ENCODE data around the gene GTF3C1.
A peak's percentile ranks its signal among the peaks of the same experiment; 100 is the strongest.
"Not testable (repeated sequence)": the region's sequence is repeated elsewhere in the genome, so short reads cannot be mapped to it uniquely, and the experiment has no call there.

Gene GTF3C1

DNA sequence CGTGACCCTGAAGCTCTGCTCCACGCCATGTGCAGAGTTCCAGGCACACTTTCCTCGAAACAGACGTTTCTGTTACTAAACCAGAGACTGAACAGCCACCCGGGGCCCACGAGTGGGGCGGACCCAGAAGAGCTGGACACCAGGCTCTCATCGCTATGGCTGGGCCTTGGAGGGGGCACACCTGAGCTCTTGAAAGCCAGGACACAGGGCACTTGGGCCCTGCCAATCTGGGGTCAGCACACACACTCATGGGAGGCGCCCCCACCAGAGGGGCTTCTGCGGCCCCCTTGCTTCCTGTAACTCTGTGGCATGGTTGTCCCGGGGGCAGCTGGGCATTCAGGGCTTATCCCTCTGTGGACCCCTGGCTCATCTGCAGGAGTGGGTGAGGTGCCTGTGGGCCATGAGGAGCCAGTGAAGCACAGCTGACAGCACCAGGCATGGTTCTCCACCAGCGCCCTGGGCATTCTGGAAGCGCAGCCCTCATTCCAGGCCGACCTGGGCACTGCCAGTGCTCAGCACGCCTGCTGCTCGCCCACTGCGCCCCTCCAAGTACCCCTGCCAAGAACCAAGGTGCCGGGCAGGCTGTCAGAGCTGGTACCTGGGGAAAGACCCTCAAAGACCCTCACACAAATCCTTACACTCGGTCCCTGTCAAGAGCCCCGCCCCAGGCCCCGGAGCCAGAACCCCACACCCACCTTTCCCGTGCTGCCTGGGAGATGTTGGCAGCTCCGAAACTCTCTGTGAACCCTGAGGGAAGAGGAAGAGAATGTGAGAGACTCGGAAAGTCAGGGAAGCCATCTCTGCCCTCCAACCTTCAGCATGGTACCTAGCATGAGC, 86.6 kb downstream of the GTF3C1 start:
- DNase-seq: no peak

DNA sequence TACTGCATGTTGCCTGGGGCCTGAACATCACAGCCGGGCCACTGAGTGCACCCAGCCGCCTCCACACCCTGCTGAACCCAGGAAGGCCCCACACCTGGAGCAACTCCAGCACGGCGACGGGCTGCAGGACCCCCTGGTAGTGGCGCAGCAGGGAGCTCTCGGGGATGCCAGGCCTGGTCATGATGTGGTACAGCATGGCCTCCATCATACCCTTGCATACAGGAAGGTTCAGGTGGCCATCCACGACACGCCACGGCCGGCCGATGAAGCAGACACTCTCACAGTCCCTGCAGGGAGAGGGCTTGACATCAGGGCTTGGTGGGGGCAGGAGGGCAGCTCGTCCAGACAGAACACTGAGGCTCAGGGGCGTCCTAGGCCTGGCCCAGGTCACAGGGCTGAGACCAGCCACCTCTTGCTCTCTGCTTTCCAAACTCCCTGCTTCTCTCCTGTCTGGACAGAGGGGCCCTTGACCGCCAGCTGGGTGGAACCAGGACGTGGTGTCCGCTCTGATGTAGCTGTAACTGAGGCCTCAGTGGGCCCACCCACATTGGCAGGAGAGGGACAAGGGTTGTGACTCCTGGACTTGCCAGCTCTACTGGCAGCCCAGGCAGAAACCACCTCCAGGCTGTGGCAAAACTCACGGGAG, 87.4 kb downstream of the GTF3C1 start:
- no peak for DNase-seq

DNA sequence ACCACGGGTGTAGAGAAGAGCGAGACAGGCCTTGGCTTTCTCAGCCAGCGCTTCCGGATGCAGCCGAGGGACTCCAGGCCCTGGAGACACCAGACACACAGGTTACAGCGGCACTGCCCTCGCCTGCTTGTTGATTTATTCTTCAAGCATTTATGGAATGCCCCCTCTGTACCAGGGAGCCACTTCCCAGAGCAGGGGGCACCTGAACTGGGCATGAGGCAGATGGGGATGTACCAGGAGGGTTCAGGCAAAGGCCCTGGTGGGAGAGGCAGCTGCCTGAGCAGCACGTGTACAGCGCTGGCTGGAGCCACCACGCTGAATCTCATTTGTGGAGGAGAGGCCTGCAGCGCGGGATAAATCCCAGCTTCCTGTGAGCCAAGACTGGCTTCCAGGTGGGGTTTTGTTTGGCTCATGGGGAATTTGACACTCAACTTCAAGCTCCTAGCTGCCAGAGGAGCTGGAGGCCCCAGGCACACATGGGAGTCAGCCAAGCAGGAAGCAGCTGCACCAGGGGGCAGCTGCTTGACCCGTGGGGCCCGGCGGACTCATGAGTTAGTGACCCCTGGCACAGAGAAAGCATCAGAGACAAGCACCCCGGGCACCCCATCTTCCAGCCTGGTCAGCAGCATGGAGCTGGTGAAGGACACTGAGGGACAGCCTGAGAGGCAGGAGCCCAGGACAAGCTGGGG, 88.1 kb downstream of the GTF3C1 start:
- no peak for DNase-seq

DNA sequence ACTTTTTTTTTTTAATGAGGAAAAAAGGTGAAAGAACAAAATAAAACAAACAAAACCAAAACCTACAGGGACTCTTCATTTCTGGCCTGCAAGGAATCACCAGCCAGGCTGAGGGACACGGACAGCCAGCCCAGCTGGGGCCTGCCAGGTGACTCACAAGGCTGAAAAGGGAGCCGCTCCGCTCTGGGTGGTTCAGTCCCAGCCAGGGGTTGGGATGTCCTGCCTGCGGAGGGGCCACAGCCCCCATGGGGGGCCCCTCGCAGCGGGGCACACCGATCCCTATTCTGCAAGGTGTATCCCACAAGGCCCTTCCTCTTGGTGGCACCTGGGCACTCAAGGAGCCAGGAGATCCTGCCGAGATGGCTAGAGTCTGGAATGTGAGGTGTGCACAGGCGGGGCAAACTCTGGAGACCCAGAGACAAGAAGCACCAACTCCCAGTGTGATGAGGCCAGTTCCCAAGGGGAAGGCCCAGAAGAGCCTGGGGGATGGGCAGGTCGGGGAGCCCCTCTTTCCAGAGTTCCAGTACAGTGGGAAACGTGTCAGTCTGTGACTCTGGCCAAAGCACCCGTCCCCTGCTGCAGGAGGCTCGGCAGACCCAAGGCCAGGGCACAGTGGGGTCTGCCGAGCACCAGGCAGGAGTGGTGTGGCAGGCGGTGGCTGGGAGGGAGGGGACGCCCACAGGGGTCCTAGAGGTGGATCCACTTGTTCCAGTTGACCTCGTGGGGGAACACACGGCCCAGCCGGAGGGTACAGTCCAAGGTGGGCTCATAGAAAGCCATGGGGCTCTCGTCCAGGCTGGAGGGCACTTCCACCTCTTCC, 88.8 kb downstream of the GTF3C1 start:
- DNase-seq: no peak

DNA sequence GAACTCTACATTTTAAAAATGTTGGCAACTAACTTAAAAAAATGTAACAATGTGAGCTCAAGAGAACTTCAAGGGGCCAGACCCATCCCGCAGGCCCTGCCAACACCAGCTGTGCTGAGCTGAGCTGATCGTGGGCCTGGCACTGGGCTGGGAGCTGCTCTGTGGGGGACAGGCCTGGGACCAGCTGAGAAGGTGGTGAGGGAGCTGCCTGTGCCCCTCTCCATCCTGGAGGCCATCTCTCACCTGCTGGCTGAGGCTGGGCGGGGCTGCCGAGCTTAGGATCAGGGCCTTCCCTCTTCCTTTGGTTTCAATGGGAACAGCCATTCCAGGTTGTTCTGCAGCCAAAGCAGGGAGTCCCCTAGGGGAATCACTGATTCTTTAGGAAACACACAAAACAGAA, 89.5 kb downstream of the GTF3C1 start:
- no peak for DNase-seq

DNA sequence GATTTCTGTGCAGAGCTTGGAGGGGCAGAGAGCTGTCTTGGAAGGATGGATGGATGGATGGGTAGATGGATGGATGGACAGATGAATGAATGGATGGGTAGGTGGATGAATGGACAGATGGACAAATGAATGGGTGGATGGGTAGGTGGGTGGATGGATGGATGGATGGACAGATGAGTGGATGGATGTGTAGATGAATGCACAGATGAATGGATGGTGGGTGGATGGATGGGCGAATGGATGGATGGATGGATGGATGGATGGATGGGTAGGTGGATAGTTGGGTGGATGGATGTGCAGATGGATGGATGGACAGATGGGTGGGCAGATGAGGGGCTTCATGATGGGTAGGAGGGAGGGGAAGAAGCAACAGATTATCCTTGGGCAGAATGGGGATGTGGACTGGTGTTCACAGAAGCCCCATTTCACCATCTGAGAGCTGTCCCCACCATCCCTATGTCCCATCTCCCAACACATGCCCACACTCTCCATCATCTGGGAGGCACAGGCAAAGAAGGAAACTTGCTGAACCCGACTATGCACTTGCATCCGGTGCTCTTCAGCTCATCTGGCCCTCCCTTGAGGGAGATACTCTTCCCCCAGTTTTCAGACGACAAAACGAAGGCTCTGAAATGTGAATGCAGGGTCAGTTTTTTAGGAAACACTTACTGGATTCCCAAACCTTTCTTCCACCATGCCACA, 90.6 kb downstream of the GTF3C1 start:
- DNase-seq: no peak

DNA sequence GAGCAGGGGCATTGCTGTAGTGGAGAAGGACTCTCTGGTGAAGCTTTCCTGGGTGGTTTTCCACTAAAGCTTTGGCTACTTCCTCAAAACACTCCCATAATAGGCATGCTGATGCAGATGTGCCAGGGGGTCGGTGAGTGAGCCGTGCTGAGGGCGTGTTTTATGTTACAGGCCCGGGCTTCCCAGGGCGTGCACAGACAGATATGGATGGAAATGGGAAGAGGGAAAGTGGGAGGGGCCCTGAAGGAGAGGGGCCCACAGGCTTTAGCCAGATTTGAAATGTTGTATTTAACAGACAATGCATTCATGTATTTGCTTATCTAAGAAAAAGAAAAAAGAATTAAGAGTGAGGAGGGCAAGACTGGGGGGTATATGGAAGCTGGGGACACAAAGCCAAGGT, 91.5 kb downstream of the GTF3C1 start:
- peak in 3 of 4 experiments; percentile 20 to 39 (median 31) for DNase-seq

DNA sequence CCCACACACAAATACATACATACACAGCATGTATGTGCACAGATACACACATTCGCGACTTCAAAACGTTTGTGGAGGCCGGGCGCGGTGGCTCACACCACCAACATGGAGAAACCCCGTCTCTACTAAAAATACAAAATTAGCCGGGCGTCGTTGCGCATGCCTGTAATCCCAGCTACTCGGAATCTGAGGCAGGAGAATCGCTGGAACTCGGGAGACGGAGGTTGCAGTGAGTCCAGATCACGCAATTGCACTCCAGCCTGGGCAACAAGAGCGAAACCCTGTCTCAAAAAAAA, 92.2 kb downstream of the GTF3C1 start:
- not testable (repeated sequence) for DNase-seq

DNA sequence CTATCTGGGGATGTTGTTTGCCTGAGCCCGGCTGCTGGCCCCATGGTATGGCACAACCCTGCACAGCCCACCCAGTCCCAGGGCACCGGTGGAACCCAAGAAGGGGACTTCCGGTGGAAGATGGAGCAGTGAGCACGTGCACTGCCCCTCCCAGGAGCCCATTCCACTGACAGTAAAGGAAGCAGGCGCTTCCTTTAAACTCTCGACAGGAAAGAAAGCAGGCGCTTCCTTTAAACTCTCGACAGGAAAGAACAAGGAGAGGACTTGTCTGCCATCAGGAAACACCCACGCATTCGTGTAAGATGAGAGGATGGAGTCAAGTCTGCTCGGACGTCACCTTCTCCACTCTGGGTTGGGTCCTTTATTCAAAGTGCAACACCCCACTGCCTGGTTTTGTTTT, 94.0 kb downstream of the GTF3C1 start:
- DNase-seq: peak in 2 of 4 experiments; percentile 43

DNA sequence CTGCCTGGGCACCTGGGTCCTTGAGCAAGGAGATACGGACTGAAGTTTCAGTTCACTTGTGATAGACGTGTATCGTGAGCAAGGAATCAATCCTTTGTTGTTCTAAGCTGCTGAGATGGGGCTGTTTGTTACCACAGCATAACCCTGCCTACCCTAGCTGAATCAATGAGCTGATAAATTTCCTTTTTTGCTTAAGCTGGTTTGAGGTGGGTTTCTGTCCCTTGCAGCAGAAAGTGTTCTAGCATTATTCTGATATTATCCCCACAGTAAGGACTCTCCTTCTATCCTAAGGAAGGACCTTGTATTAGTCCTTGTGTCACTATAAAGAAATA, 96.3 kb downstream of the GTF3C1 start:
- DNase-seq: no peak

DNA sequence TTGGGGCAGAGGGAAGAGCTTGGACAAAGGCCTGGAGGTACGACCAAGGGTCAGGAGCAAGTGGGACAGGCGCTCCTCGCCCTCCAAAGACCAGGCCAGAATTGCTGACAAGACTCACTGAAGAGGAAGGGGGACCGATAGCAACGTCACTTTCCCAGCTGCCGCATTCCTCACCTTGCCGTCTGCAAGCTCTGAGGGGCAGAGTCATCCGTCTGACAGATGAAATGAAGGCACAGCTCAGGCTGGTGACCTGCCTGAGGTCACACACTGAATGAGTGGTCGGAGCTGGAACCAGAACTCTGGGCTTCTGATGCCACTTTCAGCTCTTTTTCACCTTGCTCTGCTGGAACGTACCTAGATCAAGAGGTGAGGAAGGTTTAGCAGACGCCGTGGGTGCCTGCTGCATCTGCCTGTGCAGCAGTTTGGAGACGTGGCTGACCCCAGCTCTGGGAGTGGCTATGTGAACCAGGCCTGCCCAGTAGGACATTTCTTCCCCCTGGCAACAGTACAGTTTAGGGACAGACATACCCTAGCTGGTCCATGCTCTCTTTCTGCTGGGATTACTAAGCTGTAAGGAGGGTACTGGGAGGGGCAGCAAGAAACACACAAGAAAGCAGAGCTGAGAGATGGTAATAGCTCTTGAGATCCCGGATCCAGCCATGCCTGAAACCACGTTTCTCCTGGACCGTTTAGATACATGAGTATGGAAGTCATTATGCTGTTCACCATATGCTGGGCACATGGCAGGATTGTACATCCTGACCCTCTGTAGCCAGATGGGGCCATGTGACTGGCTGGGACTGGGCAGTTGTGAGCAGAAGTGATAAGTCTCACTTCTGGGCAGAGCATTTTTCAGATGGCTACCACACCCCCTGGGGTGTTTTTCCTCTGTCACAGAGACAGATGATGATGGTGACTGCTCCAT, 96.9 kb downstream of the GTF3C1 start:
- no peak for DNase-seq

DNA sequence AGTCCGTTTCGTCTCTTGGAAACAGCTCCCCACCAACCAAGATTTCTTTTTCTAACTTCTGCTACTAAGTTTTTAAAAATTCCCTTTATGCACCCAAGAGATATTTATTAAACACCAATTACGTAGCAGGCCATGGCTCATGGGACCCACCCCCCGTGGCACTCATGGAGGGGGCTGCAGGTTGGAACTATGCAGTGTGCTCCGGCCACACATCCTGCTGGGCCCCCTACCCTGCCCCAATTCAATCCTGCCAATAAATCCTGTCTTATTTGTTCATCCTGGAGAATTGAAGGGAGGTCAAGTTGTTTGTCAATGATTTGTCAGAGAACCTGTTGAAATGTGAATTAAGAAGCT, 99.5 kb downstream of the GTF3C1 start:
- no peak for DNase-seq

DNA sequence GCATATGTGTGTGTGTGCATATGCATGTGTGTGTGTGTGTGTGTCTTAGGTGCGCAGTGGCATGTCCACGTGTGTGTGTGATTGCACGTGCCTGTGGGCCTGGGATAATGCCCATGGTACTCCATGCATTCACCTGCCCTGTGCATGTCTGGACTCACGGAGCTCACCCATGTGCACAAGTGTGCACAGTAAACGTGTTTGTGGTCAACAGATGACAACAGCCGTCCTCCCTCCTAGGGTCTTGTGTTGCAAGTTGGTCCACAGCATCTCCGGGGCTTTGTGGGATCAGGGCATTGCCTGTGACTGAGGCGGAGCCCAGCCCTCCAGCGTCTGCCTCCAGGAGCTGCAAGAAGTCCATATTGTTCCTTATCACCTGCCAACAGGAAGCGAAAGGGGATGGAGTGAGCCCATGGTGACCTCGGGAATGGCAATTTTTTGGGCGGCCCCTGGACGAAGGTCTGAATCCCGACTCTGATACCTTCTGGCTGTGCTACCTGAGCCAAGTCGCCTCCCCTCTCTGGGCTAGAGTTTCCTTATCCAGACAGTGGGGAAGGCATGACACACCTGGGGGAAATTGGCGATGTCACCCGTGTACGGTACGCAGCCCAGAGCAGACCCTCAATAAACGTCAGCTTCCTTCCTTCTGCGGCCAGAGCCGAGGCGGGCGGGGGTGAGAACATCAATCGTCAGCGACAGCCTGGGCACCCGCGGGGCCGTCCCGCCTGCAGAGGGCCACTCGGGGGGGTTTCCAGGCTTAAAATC, 100.1 kb downstream of the GTF3C1 start:
- DNase-seq: peak in 3 of 4 experiments; percentile 36 to 60 (median 44)

DNA sequence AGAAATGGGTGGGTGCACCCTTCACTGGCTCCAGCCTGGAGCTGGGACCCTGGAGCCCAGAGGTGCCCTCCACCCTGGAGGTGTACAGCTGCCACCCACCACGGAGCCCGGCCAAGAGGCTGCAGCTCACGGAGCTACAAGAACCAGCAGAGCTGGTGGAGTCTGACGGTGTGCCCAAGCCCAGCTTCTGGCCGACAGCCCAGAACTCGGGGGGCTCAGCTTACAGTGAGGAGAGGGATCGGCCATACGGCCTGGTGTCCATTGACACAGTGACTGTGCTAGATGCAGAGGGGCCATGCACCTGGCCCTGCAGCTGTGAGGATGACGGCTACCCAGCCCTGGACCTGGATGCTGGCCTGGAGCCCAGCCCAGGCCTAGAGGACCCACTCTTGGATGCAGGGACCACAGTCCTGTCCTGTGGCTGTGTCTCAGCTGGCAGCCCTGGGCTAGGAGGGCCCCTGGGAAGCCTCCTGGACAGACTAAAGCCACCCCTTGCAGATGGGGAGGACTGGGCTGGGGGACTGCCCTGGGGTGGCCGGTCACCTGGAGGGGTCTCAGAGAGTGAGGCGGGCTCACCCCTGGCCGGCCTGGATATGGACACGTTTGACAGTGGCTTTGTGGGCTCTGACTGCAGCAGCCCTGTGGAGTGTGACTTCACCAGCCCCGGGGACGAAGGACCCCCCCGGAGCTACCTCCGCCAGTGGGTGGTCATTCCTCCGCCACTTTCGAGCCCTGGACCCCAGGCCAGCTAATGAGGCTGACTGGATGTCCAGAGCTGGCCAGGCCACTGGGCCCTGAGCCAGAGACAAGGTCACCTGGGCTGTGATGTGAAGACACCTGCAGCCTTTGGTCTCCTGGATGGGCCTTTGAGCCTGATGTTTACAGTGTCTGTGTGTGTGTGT, 100.9 kb downstream of the GTF3C1 start:
- DNase-seq: no peak

DNA sequence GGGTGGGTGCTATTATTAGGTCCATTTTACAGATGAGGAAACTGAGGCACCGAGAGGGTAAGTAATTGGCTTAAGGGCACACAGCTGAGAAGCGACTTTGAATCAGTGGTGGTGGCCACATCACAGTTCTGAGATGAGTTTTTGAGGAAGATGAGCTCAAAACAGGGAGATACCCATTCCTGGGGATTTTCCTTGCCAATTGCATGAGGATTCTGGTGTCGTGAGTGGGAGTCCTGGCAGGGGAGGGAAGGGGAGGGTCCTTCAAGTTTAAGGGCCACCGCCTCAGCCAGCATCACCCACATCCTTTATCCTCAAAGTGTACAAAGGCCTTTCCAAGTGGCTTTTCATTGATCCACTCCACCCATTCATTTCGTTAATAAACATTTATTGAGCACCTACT, 102.4 kb downstream of the GTF3C1 start:
- no peak for DNase-seq

DNA sequence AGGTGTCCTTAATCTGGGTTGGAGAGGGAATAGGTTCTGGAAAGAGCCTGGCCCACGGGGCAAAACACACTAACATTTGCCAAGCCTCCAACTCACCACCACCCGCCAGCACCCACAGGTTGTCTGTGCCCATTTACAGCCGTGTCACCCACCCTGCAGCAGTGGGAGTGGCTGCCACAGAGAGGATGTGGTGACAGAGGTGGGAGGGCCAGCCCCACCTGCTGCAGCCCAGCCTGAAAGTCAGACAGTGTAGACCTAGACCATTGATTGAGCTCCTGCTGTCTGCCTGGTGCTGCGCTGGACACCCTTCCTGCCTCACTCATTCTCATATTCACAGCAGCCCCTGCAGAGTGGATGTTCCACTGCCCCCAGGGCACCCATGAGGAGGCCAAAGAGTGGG, 103.0 kb downstream of the GTF3C1 start:
- DNase-seq: no peak

DNA sequence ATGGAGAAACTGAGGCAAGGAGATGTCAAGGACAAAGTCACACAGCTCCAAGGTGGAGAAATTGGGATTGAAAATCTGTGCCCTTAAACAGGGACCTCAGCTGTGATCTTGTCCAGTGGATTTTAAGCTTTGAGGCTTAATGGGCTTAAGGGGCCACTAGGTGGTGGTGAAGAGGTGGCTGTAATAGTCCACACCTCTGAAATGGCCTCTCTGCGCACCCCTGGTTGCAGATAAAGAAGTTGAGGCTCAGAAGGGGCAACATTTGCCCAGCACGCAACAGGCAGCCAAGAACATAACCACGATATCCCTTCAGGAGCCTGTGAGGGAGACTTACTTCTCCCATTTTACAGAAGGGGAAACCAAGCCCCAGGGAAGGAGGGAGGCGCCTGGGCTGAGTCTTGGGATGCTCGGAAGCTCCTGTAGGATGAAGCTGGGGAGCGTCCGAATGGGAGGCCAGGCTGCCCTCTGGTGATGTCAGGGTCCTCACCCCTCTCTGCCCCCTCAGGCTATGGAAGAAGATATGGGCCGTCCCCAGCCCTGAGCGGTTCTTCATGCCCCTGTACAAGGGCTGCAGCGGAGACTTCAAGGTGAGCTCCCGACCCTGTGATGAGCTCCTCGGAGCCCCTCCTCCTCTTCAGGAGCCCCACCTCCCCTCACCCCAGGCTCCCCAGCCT, 104.1 kb downstream of the GTF3C1 start:
- no peak for DNase-seq

DNA sequence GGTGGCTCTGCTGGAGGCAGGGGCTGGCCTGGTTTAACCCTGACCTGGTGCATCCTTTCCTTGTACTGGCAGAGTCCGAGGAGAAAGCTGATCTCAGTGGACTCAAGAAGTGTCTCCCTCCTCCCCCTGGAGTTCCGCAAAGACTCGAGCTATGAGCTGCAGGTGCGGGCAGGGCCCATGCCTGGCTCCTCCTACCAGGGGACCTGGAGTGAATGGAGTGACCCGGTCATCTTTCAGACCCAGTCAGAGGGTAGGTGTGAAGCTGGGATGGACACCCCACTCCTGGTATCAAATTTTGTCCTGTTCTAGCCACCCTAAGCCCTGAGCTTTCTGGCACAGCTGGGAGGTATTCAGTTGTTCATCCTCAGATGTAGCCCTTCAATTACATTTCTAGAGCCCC, 105.2 kb downstream of the GTF3C1 start:
- DNase-seq: no peak

DNA sequence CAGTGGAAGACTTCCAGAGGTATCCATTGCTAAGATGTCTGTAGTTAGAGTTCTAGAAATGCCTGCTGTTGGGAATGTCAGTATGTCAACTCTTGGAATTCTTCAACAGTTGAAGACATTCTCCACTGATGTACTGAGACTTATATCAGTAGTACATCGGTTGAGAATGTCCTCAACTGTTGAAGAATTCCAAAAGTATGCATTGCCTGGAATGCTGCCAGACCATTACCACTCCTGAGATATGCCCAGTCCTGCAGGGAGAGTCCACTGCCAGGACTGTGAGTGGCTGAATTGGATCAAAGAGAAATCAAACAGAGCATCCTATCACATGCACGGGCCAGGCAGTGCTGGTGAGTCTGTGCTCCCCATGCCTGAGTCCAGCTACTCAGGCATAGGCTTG, 105.7 kb downstream of the GTF3C1 start:
- no peak for DNase-seq

Data from suppressor macrophage (primary cell).